Measurements from ENCODE around the gene GAS2.

The GAS2 gene

GRCh38 chr11:22768281-22768680 is 101.9 kb downstream of the GAS2 start:
- no peak for TF ChIP-seq CTCF (IDR thresholded peaks at IDR 0.05)
- Histone ChIP-seq H3K4me1 (no peaks in the 10 kb centered on the region), H3K36me3 (no peaks in the 10 kb centered on the region), H3K27ac (no peak overlapping the region), H3K4me3 (no peak overlapping the region), H3K27me3 (no peaks in the 10 kb centered on the region), H3K9me3 (no peaks in the 10 kb centered on the region)
- intact Hi-C loops (cut with DNase I; ENCODE audit: low total_unique reads): no loop called here
- no peak for DNase-seq

GRCh38 chr11:22769081-22769480 is 102.7 kb downstream of the GAS2 start:
- no peaks in the 10 kb centered on the region for H3K27me3 ChIP-seq
- H3K4me1 ChIP-seq: no peaks in the 10 kb centered on the region
- intact Hi-C loops (cut with DNase I; ENCODE audit: low total_unique reads): no loop called here
- H3K9me3 ChIP-seq: no peaks in the 10 kb centered on the region
- no peaks in the 10 kb centered on the region for H3K36me3 ChIP-seq
- no peak overlapping the region for H3K4me3 ChIP-seq
- no peak for TF ChIP-seq CTCF (IDR thresholded peaks at IDR 0.05)
- H3K27ac ChIP-seq: no peak overlapping the region
- no peak for DNase-seq

- no peaks in the 10 kb centered on the region for H3K36me3 ChIP-seq
Observed at GRCh38 chr11:22774716-22775115, 108.3 kb downstream of the GAS2 start.

GRCh38 chr11:22775248-22775647 is 108.8 kb downstream of the GAS2 start:
- Histone ChIP-seq H3K9me3 (no peaks in the 10 kb centered on the region), H3K4me1 (no peaks in the 10 kb centered on the region), H3K36me3 (no peaks in the 10 kb centered on the region), H3K27me3 (no peaks in the 10 kb centered on the region), H3K27ac (no peak overlapping the region), H3K4me3 (no peak overlapping the region)
- TF ChIP-seq CTCF (IDR thresholded peaks at IDR 0.05): no peak
- intact Hi-C loops (cut with DNase I; ENCODE audit: low total_unique reads): no loop called here
- DNase-seq: no peak

More at GRCh38 chr11:22774716-22775115, 108.3 kb downstream of the GAS2 start:
- Histone ChIP-seq H3K4me1 (no peaks in the 10 kb centered on the region), H3K4me3 (no peak overlapping the region), H3K27ac (no peak overlapping the region), H3K9me3 (no peaks in the 10 kb centered on the region), H3K27me3 (no peaks in the 10 kb centered on the region)
- no peak for DNase-seq
- intact Hi-C loops (cut with DNase I; ENCODE audit: low total_unique reads): no loop called here
- TF ChIP-seq CTCF (IDR thresholded peaks at IDR 0.05): no peak

GRCh38 chr11:22778642-22779041 is 112.2 kb downstream of the GAS2 start:
- Histone ChIP-seq H3K9me3 (no peaks in the 10 kb centered on the region), H3K27ac (no peak overlapping the region), H3K4me3 (no peak overlapping the region), H3K27me3 (no peaks in the 10 kb centered on the region), H3K36me3 (no peaks in the 10 kb centered on the region), H3K4me1 (no peaks in the 10 kb centered on the region)
- no peak for TF ChIP-seq CTCF (IDR thresholded peaks at IDR 0.05)
- intact Hi-C loops (cut with DNase I; ENCODE audit: low total_unique reads): no loop called here
- DNase-seq: no peak

GRCh38 chr11:22779850-22780249 is 113.4 kb downstream of the GAS2 start:
- H3K4me1 ChIP-seq: no peaks in the 10 kb centered on the region
- no peaks in the 10 kb centered on the region for H3K36me3 ChIP-seq
- H3K4me3 ChIP-seq: no peak overlapping the region
- H3K9me3 ChIP-seq: no peaks in the 10 kb centered on the region
- H3K27ac ChIP-seq: no peak overlapping the region
- no peak for TF ChIP-seq CTCF (IDR thresholded peaks at IDR 0.05)
- no peaks in the 10 kb centered on the region for H3K27me3 ChIP-seq
- no peak for DNase-seq
- intact Hi-C loops (cut with DNase I; ENCODE audit: low total_unique reads): no loop called here

All from tibial artery (tissue), 4 donors.